Ovary (tissue), 9 donors: Measurements from ENCODE around the gene ADI1. TPM values are rescaled to one million over a fixed set of nuclear protein-coding genes. Genes with fewer than 3 reads are reported as not detected.
"Not testable (repeated sequence)": the region's sequence is repeated elsewhere in the genome, so short reads cannot be mapped to it uniquely, and the experiment has no call there.

Experiments used
- DNase-seq, 5 donors: peaks; one replicate each; pipeline ENCODE4 v3.0.0-alpha.2; 2019 to 2020
- H3K27ac ChIP-seq, 2 donors: fragments of 200-600 bp; one replicate each; pipeline versions ENCODE4 v1.5.1 to v1.8.0; 2019 to 2022
- H3K27me3 ChIP-seq: fragments of 200-600 bp; one replicate; pipeline ENCODE4 v1.8.0; 2022
- H3K36me3 ChIP-seq: fragments of 200-600 bp; sonication (generic); one replicate; pipeline ENCODE4 v1.5.1; 2019
- H3K4me1 ChIP-seq: one replicate; pipeline ENCODE4 v1.8.1; 2013; ENCODE audit warnings: mild to moderate bottlenecking, moderate library complexity; ENCODE audit not compliant: insufficient read depth
- H3K4me3 ChIP-seq: fragments of 200-600 bp; sonication (generic); one replicate; pipeline ENCODE4 v1.5.1; 2017
- H3K9me3 ChIP-seq, 2 donors: fragments of 200-600 bp in 1 of 2; sonication (generic) in 1 of 2; one replicate each; pipeline versions ENCODE4 v1.5.1 to v1.8.1; 2013 to 2019; ENCODE audit warnings: mild to moderate bottlenecking in 1 of 2, moderate library complexity in 1 of 2
- CTCF ChIP-seq, 3 donors: fragments of 450-650 bp in 2 of 3; fragments of 200-600 bp in 1 of 3; IDR thresholded peaks; one replicate each; pipeline versions ENCODE4 v1.5.1 to v1.8.0; 2016 to 2022; ENCODE audit warnings: antibody characterized with exemption in 3 of 3, mild to moderate bottlenecking in 1 of 3
- EP300 ChIP-seq: sonication (generic); formaldehyde crosslinking; IDR thresholded peaks from one replicate; pipeline ENCODE4 v1.6.1; 2017; ENCODE audit warnings: antibody characterized with exemption
- POLR2A ChIP-seq: fragments of 450-650 bp; IDR thresholded peaks from one replicate; pipeline ENCODE4 v1.6.1; 2017; ENCODE audit warnings: antibody characterized with exemption, mild to moderate bottlenecking, moderate library complexity
- WGBS, 3 donors: extraction: QIAGEN DNeasy Blood & Tissue Kit in 1 of 3; methylation state at CpG; one replicate each; pipeline versions ENCODE4 v1.1.5 to v1.1.7; 2013 to 2017; 5-methylcytosine and 5-hydroxymethylcytosine counted together
- intact Hi-C, 4 donors: fragments of 100-400 bp; cut with DNase I; formaldehyde crosslinking; loops; one replicate each; pipeline versions ENCODE4 v1.11.0 to v1.15.1; 2022 to 2023
- polyA plus RNA-seq, 2 donors: library from polyadenylated mRNA; stranded (reverse); fragments of 200-250 nt in 1 of 2; fragments of 350-450 nt in 1 of 2; fragmentation: Illumina TruSeq in 1 of 2; extraction: RNeasy Lipid Tissue Mini Kit (QIAGEN cat#74804) in 1 of 2; gene quantifications; one replicate each; pipeline ENCODE4 v1.2.3, GENCODE V29; 2013 to 2014
- total RNA-seq, 7 donors: library from RNA; depleted of rRNA in 2 of 7; stranded (reverse); fragments of >200 nt in 2 of 7; fragmentation: NEBNext Ultra II Directional in 3 of 7; extraction: Animal tissue kit (Norgen Biotek cat#: 25700) in 3 of 7; gene quantifications; one replicate each; pipeline versions ENCODE4 v1.1.0 to v1.2.4, GENCODE V29; 2016 to 2023
- donor health status: DM: no; HTN: no; CAD: no; lungs with moderate emphysema.
- donor health status: DM: no; HTN: no; CAD: no.
- donor health status: Bipolar disorder and iron deficiency.
- donor health status: DM: yes; HTN: yes; CAD: no.
- donor health status: DM: no; HTN: no; CAD: no.
- donor health status: DM: yes; HTN: yes; CAD: no.

ADI1 gene
- total and polyA plus RNA-seq, 9 donors: 35.9 to 77.2 (median 51.9) TPM

- no peaks in the 10 kb centered on the region for H3K36me3 ChIP-seq
- no peak overlapping the region for H3K4me3 ChIP-seq
- H3K27me3 ChIP-seq: no peaks in the 10 kb centered on the region
- intact Hi-C loops: no loop called here
- H3K9me3 ChIP-seq: no peaks in the 10 kb centered on the region
- no peak overlapping the region for H3K27ac ChIP-seq
- H3K4me1 ChIP-seq: peaks cover 6% of the 10 kb centered on the region
- DNase-seq: no peak
- 74 to 84% (median 81%) methylated on average over 13 of the region's 13 CpGs for WGBS, 3 donors
- TF ChIP-seq CTCF (IDR thresholded peaks at IDR 0.05) (no peak), EP300 (no peak)
Observed at GRCh38 chr2:3494984-3495666, 24.2 kb downstream of the ADI1 start.

- Histone ChIP-seq H3K36me3 (no peaks in the 10 kb centered on the region), H3K4me3 (peak overlapping the region; percentile 27), H3K27me3 (no peaks in the 10 kb centered on the region), H3K4me1 (peaks cover 13% of the 10 kb centered on the region), H3K27ac (no peak overlapping the region), H3K9me3 (no peaks in the 10 kb centered on the region)
- intact Hi-C loops: no loop called here
- 1 to 5% (median 3%) methylated on average over 10 of the region's 10 CpGs for whole genome bisulfite sequencing, 3 donors
- peak; percentile 75 to 83 (median 82) for DNase-seq
- no peak for TF ChIP-seq POLR2A
- TF ChIP-seq EP300: no peak
- TF ChIP-seq CTCF (IDR thresholded peaks at IDR 0.05): no peak
Observed at GRCh38 chr2:3493615-3494007, 25.7 kb downstream of the ADI1 start.

- no peaks in the 10 kb centered on the region for H3K36me3 ChIP-seq
- peak overlapping the region; percentile 27 for H3K4me3 ChIP-seq
- peak; percentile 74 to 88 (median 79) for DNase-seq
- TF ChIP-seq POLR2A (no peak), CTCF (IDR thresholded peaks at IDR 0.05) (no peak), EP300 (peak; percentile 56)
- intact Hi-C loops: no loop called here
- no peaks in the 10 kb centered on the region for H3K9me3 ChIP-seq
- peak overlapping the region in 1 of 2 donors; percentile 8 for H3K27ac ChIP-seq
- H3K4me1 ChIP-seq: peaks cover 13% of the 10 kb centered on the region
- H3K27me3 ChIP-seq: no peaks in the 10 kb centered on the region
- 33 to 54% (median 43%) methylated on average over 29 of the region's 29 CpGs for WGBS, 3 donors
Observed at GRCh38 chr2:3492951-3493614, 26.2 kb downstream of the ADI1 start.

DNA sequence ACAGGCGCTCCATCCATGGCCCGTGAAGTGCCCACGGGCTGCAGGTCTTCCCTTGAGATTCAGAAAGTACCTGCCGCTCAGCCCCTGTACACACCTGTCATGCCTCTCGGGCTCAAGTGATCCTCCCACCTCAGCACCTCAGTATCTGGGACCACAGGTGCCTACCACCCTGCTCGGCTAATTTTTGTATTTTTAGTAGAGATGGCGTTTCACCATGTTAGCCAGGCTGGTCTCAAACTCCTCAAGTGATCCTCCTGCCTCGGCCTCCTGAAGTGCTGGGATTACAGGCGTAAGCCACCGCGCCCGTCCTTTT, 26.9 kb downstream of the ADI1 start:
- H3K9me3 ChIP-seq, H3K27me3 ChIP-seq, intact Hi-C loops, H3K36me3 ChIP-seq, H3K4me3 ChIP-seq, DNase-seq: not testable (repeated sequence)
- H3K27ac ChIP-seq: peak overlapping the region in 1 of 2 donors; percentile 8
- peaks cover 13% of the 10 kb centered on the region for H3K4me1 ChIP-seq
- 80 to 86% (median 86%) methylated on average over 12 of the region's 12 CpGs for WGBS, 3 donors
